ENCODE results near the gene SH3RF3.

SH3RF3 gene

GRCh38 chr2:109519513-109519912, 390.5 kb downstream of the SH3RF3 start:
- Histone ChIP-seq H3K36me3 (ENCODE audit: control insufficient read depth, insufficient read depth, low read length) (no peaks in the 10 kb centered on the region), H3K27me3 (replicated peaks; ENCODE audit: control insufficient read depth, insufficient read depth, low read length) (no peaks in the 10 kb centered on the region), H3K4me3 (replicated peaks; ENCODE audit: low read depth, low read length) (no peak overlapping the region)
- TF ChIP-seq CTCF (IDR thresholded peaks at IDR 0.05; ENCODE audit: insufficient read depth, low read length, poor library complexity, severe bottlenecking), result no peak
- DNase-seq (ENCODE audit: extremely low read depth, insufficient read length), result no peak

- Histone ChIP-seq H3K27me3 (replicated peaks; ENCODE audit: control insufficient read depth, insufficient read depth, low read length) (no peaks in the 10 kb centered on the region), H3K36me3 (ENCODE audit: control insufficient read depth, insufficient read depth, low read length) (no peaks in the 10 kb centered on the region), H3K4me3 (replicated peaks; ENCODE audit: low read depth, low read length) (no peak overlapping the region)
- no peak for DNase-seq (ENCODE audit: extremely low read depth, insufficient read length)
- TF ChIP-seq CTCF (IDR thresholded peaks at IDR 0.05; ENCODE audit: insufficient read depth, low read length, poor library complexity, severe bottlenecking), result no peak
Measured at GRCh38 chr2:109521233-109522062, 392.4 kb downstream of the SH3RF3 start.

- Histone ChIP-seq H3K27me3 (replicated peaks; ENCODE audit: control insufficient read depth, insufficient read depth, low read length) (no peaks in the 10 kb centered on the region), H3K4me3 (replicated peaks; ENCODE audit: low read depth, low read length) (no peak overlapping the region), H3K36me3 (ENCODE audit: control insufficient read depth, insufficient read depth, low read length) (no peaks in the 10 kb centered on the region)
- TF ChIP-seq CTCF (IDR thresholded peaks at IDR 0.05; ENCODE audit: insufficient read depth, low read length, poor library complexity, severe bottlenecking), result no peak
- no peak for DNase-seq (ENCODE audit: extremely low read depth, insufficient read length)
Measured at GRCh38 chr2:109522063-109522374, 393.0 kb downstream of the SH3RF3 start.

DNA sequence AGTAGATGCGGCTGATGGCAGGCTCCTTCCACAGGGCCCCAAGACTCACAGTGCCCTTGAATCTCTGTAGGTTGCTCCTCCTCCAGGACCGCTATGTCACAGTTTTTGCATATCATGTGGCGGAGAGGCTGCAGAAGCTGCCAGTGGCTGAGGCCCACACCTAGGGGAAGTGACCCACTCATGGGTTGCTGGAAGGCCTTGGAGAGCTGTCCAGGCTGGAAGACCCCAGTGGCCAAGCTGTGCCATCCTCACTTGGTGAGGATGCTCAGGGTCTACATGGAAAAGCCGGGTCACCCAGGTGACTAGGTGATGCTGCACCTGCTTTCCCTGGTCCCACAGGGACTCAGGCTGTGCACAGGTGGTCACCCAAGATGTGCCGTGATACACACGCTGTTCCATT, 394.1 kb downstream of the SH3RF3 start:
- H3K4me3 ChIP-seq (replicated peaks; ENCODE audit: low read depth, low read length), result no peak overlapping the region
- H3K27me3 ChIP-seq (replicated peaks; ENCODE audit: control insufficient read depth, insufficient read depth, low read length), result no peaks in the 10 kb centered on the region
- no peak for TF ChIP-seq CTCF (IDR thresholded peaks at IDR 0.05; ENCODE audit: insufficient read depth, low read length, poor library complexity, severe bottlenecking)
- H3K36me3 ChIP-seq (ENCODE audit: control insufficient read depth, insufficient read depth, low read length), result no peaks in the 10 kb centered on the region
- no peak for DNase-seq (ENCODE audit: extremely low read depth, insufficient read length)

GRCh38 chr2:109523536-109524361, 394.7 kb downstream of the SH3RF3 start:
- H3K4me3 ChIP-seq (replicated peaks; ENCODE audit: low read depth, low read length), result no peak overlapping the region

More at GRCh38 chr2:109523536-109524361, 394.7 kb downstream of the SH3RF3 start:
- H3K27me3 ChIP-seq (replicated peaks; ENCODE audit: control insufficient read depth, insufficient read depth, low read length), result no peaks in the 10 kb centered on the region
- no peak for DNase-seq (ENCODE audit: extremely low read depth, insufficient read length)
- H3K36me3 ChIP-seq (ENCODE audit: control insufficient read depth, insufficient read depth, low read length), result no peaks in the 10 kb centered on the region
- TF ChIP-seq CTCF (IDR thresholded peaks at IDR 0.05; ENCODE audit: insufficient read depth, low read length, poor library complexity, severe bottlenecking), result no peak
